PC-3 (cell line): ENCODE data around the gene CDH4.

Experiments used
- CTCF ChIP-seq: fragments of 300-600 bp; sonication (generic); conservative IDR thresholded peaks from 2 replicates; pipeline ENCODE4 v1.5.1; 2017; ENCODE audit warnings: antibody characterized with exemption, low read depth, mild to moderate bottlenecking, low read length
- EZH2 ChIP-seq: fragments of 300-600 bp; sonication (generic); IDR thresholded peaks from one replicate; pipeline ENCODE4 v1.6.1; 2017; ENCODE audit warnings: antibody characterized with exemption, mild to moderate bottlenecking, low read length; ENCODE audit not compliant: unreplicated experiment
- EZH2phosphoT487 ChIP-seq: fragments of 300-600 bp; sonication (generic); IDR thresholded peaks from 2 replicates; pipeline ENCODE4 v1.6.1; 2018; ENCODE audit warnings: mild to moderate bottlenecking, antibody characterized with exemption, low read length, borderline replicate concordance

GRCh38 chr20:61753987-61754956 lies 502.2 kb downstream of the CDH4 start:
- TF ChIP-seq CTCF: no peak
- TF ChIP-seq EZH2: no peak
- no peak for TF ChIP-seq EZH2phosphoT487
